HEK293 (cell line): ENCODE data around the gene DDX17.

Experiments used
- CTCF ChIA-PET: fragments of 350-600 bp; formaldehyde crosslinking; extraction: SDS; loops from one replicate; lab custom pipeline; 2021; ENCODE audit warnings: antibody characterized with exemption; lab: Yijun Ruan, JAX
- POLR2A ChIA-PET: fragments of 300-600 bp; formaldehyde crosslinking; extraction: SDS; loops from one replicate; lab custom pipeline; 2020; ENCODE audit warnings: antibody characterized with exemption, inconsistent platforms; lab: Yijun Ruan, JAX
- H3K27ac ChIP-seq: fragments of 200-500 bp; sonication (Bioruptor generic); 2 replicates; pipeline ENCODE4 v1.5.1; 2014; ENCODE audit warnings: low read depth, low read length, control low read depth, inconsistent platforms; ENCODE audit errors: extremely low read depth
- H3K36me3 ChIP-seq, 2 experiments: fragments of 200-500 bp in 1 of 2; sonication (Bioruptor generic) in 1 of 2; 1 replicate in 1 of 2; 2 replicates in 1 of 2; pipeline ENCODE4 v1.5.1; 2014 to 2017; ENCODE audit warnings: inconsistent platforms in 2 of 2, low read length in 2 of 2; ENCODE audit not compliant: control insufficient read depth in 2 of 2, insufficient read depth in 1 of 2
- H3K4me1 ChIP-seq: fragments of 200-500 bp; sonication (Bioruptor generic); 2 replicates; pipeline ENCODE4 v1.5.1; 2014; ENCODE audit warnings: mild to moderate bottlenecking, low read length, inconsistent platforms; ENCODE audit not compliant: control insufficient read depth, insufficient read depth
- H3K4me3 ChIP-seq: 2 replicates; pipeline ENCODE4 v1.5.1; 2011; ENCODE audit warnings: low read depth, mild to moderate bottlenecking, control low read depth, low read length, moderate library complexity
- H3K9me3 ChIP-seq: fragments of 200-500 bp; sonication (Bioruptor generic); 2 replicates; pipeline ENCODE4 v1.5.1; 2014; ENCODE audit warnings: low read depth, low read length, inconsistent platforms; ENCODE audit not compliant: control insufficient read depth, insufficient read depth
- BCL11A ChIP-seq: fragments of 450-650 bp; formaldehyde crosslinking; IDR thresholded peaks from 2 replicates; pipeline ENCODE4 v1.5.1; 2016; ENCODE audit warnings: low read depth, missing biosample characterization, missing genetic modification characterization
- EGR2 ChIP-seq: fragments of 450-650 bp; formaldehyde crosslinking; IDR thresholded peaks from 2 replicates; pipeline ENCODE4 v1.5.1; 2016; ENCODE audit warnings: low read depth, missing biosample characterization, missing genetic modification characterization
- GLI4 ChIP-seq: fragments of 450-650 bp; formaldehyde crosslinking; IDR thresholded peaks from 2 replicates; pipeline ENCODE4 v1.5.1; 2016; ENCODE audit warnings: missing biosample characterization, missing genetic modification characterization
- GLIS2 ChIP-seq: fragments of 450-650 bp; formaldehyde crosslinking; IDR thresholded peaks from 2 replicates; pipeline ENCODE4 v1.5.1; 2016; ENCODE audit warnings: missing biosample characterization, missing genetic modification characterization
- HOXD13 ChIP-seq: sonication (generic); formaldehyde crosslinking; IDR thresholded peaks from 2 replicates; pipeline ENCODE4 v1.8.0; 2022; ENCODE audit warnings: missing genetic modification reagents, borderline replicate concordance
- REPIN1 ChIP-seq: fragments of 450-650 bp; formaldehyde crosslinking; IDR thresholded peaks from 2 replicates; pipeline ENCODE4 v1.5.1; 2017; ENCODE audit warnings: missing biosample characterization, missing genetic modification characterization, low read depth
- SP7 ChIP-seq: fragments of 450-650 bp; formaldehyde crosslinking; IDR thresholded peaks from 2 replicates; pipeline ENCODE4 v1.5.1; 2016; ENCODE audit warnings: missing biosample characterization, missing genetic modification characterization
- YY1 ChIP-seq: fragments of 450-650 bp; formaldehyde crosslinking; IDR thresholded peaks from 2 replicates; pipeline ENCODE4 v1.5.1; 2018; ENCODE audit warnings: missing biosample characterization, missing genetic modification characterization
- ZBTB7A ChIP-seq: fragments of 450-650 bp; formaldehyde crosslinking; IDR thresholded peaks from 2 replicates; pipeline ENCODE4 v1.5.1; 2016; ENCODE audit warnings: low read depth, missing biosample characterization, missing genetic modification characterization
- ZBTB8A ChIP-seq: fragments of 450-650 bp; formaldehyde crosslinking; IDR thresholded peaks from 2 replicates; pipeline ENCODE4 v1.5.1; 2016; ENCODE audit warnings: missing biosample characterization, missing genetic modification characterization
- ZFHX2 ChIP-seq: fragments of 450-650 bp; formaldehyde crosslinking; conservative IDR thresholded peaks from 2 replicates; pipeline ENCODE4 v1.5.1; 2016; ENCODE audit warnings: missing biosample characterization, missing genetic modification characterization
- ZNF146 ChIP-seq: fragments of 450-650 bp; formaldehyde crosslinking; IDR thresholded peaks from 2 replicates; pipeline ENCODE4 v1.5.1; 2016; ENCODE audit warnings: missing biosample characterization, missing genetic modification characterization
- ZNF155 ChIP-seq: fragments of 450-650 bp; formaldehyde crosslinking; IDR thresholded peaks from 2 replicates; pipeline ENCODE4 v1.5.1; 2016; ENCODE audit warnings: missing biosample characterization, missing genetic modification characterization
- ZNF335 ChIP-seq: fragments of 450-650 bp; formaldehyde crosslinking; conservative IDR thresholded peaks from 2 replicates; pipeline ENCODE4 v1.5.1; 2016; ENCODE audit warnings: missing biosample characterization, missing genetic modification characterization
- ZNF416 ChIP-seq: fragments of 450-650 bp; formaldehyde crosslinking; IDR thresholded peaks from 2 replicates; pipeline ENCODE4 v1.5.1; 2016; ENCODE audit warnings: missing biosample characterization, missing genetic modification characterization
- ZNF600 ChIP-seq: fragments of 450-650 bp; formaldehyde crosslinking; IDR thresholded peaks from 2 replicates; pipeline ENCODE4 v1.5.1; 2016; ENCODE audit warnings: missing biosample characterization, missing genetic modification characterization
- ZNF670 ChIP-seq: fragments of 450-650 bp; formaldehyde crosslinking; IDR thresholded peaks from 2 replicates; pipeline ENCODE4 v1.5.1; 2016; ENCODE audit warnings: missing biosample characterization, missing genetic modification characterization, low read depth
- ZNF747 ChIP-seq: fragments of 450-650 bp; formaldehyde crosslinking; IDR thresholded peaks from 2 replicates; pipeline ENCODE4 v1.5.1; 2016; ENCODE audit warnings: missing biosample characterization, missing genetic modification characterization
- ZNF768 ChIP-seq: fragments of 450-650 bp; formaldehyde crosslinking; IDR thresholded peaks from 2 replicates; pipeline ENCODE4 v1.5.1; 2018; ENCODE audit warnings: missing biosample characterization, mild to moderate bottlenecking, missing genetic modification characterization
- TF ChIP-seq, protein P1 (sequence below): fragments of 450-650 bp; formaldehyde crosslinking; IDR thresholded peaks from 2 replicates; pipeline ENCODE4 v1.5.1; 2016; ENCODE audit warnings: missing biosample characterization, missing genetic modification characterization
- TF ChIP-seq, protein P2 (sequence below): fragments of 450-650 bp; formaldehyde crosslinking; conservative IDR thresholded peaks from 2 replicates; pipeline ENCODE4 v1.5.1; 2016; ENCODE audit warnings: low read depth, missing biosample characterization, missing genetic modification characterization
- TF ChIP-seq, protein P3 (sequence below): fragments of 450-650 bp; IDR thresholded peaks from 2 replicates; pipeline ENCODE4 v1.5.1; 2018; ENCODE audit warnings: missing biosample characterization, missing genetic modification characterization
- TF ChIP-seq, protein P4 (sequence below): fragments of 450-650 bp; formaldehyde crosslinking; IDR thresholded peaks from 2 replicates; pipeline ENCODE4 v1.5.1; 2016; ENCODE audit warnings: missing biosample characterization, missing genetic modification characterization
- TF ChIP-seq, protein P5 (sequence below): IDR thresholded peaks from 2 replicates; pipeline ENCODE4 v1.6.1; 2011; ENCODE audit warnings: mild to moderate bottlenecking, low read depth, low read length, borderline replicate concordance

The DDX17 gene

DNA sequence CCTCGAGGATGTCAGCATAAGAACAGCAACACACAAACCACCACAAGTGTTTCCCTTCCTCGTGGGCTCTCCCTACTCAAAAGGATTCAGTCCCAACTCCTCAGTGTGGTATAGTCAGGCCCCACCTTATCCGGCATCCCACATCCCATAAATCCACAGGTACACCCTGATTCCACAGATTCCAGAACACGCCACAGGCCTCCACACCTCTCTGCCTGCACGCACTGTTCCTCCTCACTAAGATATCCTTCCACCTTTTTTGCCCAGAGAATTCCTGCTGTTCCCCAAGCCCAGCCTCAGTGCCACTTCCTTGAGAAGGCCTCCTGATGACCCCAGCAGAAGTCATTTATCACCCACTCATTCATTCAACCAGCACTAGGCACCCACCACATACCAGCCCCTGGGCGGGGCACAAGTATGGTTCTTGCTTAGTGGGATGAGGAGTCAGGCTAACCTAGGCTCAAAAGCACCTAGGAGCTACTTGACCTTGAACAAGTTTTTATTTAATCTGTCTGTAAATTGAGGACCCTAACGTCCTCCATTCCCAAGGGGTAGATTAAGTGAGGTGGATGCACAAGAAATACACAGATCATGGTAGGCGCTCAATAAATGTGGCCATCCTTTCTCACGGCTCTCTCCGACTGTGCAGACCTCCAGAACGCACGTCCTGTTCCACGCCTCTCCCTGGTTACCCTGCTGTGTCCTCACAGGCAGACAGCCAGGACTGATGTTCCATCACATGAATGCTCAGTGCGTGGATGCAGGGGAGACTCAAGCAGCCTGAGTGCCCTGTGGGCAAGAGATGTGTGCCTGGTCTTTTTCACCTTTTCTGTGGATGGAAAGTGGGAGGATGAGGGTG, 49.0 kb downstream of the DDX17 start:
- Histone ChIP-seq H3K4me3 (no peak overlapping the region), H3K4me1 (no peaks in the 10 kb centered on the region), H3K27ac (no peak overlapping the region), H3K9me3 (no peaks in the 10 kb centered on the region), H3K36me3 (no peaks in the 10 kb centered on the region)
- ChIA-PET CTCF (no interaction called here), POLR2A (interaction anchor here (0.6 kb wide), 1 partner anchor 18 kb away, joined by 4 read pairs; no protein-coding TSS in a partner anchor)
- TF ChIP-seq ZFHX2 (peak; percentile 46), BCL11A (tag by site-specific recombination) (no peak), ZNF600 (tag by site-specific recombination) (peak; percentile 47; the same call in 1 of the 2 replicates), EGR2 (peak; percentile 67)

DNA sequence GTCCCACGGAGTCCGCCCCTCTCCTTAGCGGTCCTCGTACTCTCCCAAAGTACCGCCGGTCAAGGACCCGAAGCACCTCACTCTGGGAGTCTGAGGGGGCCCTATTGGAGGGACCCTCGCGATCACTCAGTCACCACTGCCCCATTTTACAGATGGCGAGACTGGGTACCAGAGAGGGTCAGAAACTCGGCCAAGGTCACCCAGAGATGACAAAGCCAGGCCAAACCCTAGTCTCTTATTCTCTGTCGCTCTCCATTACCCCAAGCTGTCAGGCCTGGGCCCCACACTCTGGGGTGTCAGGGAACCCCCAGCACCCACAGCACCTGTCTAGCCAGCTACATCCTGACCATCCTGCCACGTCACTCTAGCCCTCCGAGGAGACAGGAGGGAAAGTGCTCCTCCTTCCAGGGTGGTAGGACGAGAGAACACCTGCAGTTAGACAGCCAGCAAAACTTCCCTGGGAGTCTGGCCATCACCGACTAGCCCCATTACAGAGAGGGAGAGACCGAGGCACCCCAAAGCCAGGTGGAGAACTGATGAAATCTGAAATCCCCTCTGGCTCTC, 49.8 kb downstream of the DDX17 start:
- no peaks in the 10 kb centered on the region for H3K9me3 ChIP-seq
- CTCF ChIA-PET: no interaction called here
- no peaks in the 10 kb centered on the region for H3K36me3 ChIP-seq
- POLR2A ChIA-PET: interaction anchor here (0.7 kb wide), 2 partner anchors 264 to 391 kb away, joined by 3 read pairs; no protein-coding TSS in a partner anchor
- no peaks in the 10 kb centered on the region for H3K4me1 ChIP-seq
- H3K4me3 ChIP-seq: no peak overlapping the region
- no peak overlapping the region for H3K27ac ChIP-seq
- TF ChIP-seq, protein P1, sequence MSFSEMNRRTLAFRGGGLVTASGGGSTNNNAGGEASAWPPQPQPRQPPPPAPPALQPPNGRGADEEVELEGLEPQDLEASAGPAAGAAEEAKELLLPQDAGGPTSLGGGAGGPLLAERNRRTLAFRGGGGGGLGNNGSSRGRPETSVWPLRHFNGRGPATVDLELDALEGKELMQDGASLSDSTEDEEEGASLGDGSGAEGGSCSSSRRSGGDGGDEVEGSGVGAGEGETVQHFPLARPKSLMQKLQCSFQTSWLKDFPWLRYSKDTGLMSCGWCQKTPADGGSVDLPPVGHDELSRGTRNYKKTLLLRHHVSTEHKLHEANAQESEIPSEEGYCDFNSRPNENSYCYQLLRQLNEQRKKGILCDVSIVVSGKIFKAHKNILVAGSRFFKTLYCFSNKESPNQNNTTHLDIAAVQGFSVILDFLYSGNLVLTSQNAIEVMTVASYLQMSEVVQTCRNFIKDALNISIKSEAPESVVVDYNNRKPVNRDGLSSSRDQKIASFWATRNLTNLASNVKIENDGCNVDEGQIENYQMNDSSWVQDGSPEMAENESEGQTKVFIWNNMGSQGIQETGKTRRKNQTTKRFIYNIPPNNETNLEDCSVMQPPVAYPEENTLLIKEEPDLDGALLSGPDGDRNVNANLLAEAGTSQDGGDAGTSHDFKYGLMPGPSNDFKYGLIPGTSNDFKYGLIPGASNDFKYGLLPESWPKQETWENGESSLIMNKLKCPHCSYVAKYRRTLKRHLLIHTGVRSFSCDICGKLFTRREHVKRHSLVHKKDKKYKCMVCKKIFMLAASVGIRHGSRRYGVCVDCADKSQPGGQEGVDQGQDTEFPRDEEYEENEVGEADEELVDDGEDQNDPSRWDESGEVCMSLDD (tag by site-specific recombination): peak; percentile 69
- TF ChIP-seq, protein P2, sequence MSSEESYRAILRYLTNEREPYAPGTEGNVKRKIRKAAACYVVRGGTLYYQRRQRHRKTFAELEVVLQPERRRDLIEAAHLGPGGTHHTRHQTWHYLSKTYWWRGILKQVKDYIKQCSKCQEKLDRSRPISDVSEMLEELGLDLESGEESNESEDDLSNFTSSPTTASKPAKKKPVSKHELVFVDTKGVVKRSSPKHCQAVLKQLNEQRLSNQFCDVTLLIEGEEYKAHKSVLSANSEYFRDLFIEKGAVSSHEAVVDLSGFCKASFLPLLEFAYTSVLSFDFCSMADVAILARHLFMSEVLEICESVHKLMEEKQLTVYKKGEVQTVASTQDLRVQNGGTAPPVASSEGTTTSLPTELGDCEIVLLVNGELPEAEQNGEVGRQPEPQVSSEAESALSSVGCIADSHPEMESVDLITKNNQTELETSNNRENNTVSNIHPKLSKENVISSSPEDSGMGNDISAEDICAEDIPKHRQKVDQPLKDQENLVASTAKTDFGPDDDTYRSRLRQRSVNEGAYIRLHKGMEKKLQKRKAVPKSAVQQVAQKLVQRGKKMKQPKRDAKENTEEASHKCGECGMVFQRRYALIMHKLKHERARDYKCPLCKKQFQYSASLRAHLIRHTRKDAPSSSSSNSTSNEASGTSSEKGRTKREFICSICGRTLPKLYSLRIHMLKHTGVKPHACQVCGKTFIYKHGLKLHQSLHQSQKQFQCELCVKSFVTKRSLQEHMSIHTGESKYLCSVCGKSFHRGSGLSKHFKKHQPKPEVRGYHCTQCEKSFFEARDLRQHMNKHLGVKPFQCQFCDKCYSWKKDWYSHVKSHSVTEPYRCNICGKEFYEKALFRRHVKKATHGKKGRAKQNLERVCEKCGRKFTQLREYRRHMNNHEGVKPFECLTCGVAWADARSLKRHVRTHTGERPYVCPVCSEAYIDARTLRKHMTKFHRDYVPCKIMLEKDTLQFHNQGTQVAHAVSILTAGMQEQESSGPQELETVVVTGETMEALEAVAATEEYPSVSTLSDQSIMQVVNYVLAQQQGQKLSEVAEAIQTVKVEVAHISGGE (tag by site-specific recombination): no peak
- no peak for TF ChIP-seq ZBTB8A (tag by site-specific recombination)
- 0 out of 2 replicates have a peak, but pooled peaks have one; percentile 72 for TF ChIP-seq ZNF335 (tag by site-specific recombination)
- TF ChIP-seq SP7 (tag by site-specific recombination): 0 out of 2 replicates have a peak, but pooled peaks have one; percentile 34
- no peak for TF ChIP-seq ZNF670 (tag by site-specific recombination)
- no peak for TF ChIP-seq HOXD13 (CRISPR knock-in tag)
- TF ChIP-seq, protein P3, sequence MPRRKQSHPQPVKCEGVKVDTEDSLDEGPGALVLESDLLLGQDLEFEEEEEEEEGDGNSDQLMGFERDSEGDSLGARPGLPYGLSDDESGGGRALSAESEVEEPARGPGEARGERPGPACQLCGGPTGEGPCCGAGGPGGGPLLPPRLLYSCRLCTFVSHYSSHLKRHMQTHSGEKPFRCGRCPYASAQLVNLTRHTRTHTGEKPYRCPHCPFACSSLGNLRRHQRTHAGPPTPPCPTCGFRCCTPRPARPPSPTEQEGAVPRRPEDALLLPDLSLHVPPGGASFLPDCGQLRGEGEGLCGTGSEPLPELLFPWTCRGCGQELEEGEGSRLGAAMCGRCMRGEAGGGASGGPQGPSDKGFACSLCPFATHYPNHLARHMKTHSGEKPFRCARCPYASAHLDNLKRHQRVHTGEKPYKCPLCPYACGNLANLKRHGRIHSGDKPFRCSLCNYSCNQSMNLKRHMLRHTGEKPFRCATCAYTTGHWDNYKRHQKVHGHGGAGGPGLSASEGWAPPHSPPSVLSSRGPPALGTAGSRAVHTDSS (tag by site-specific recombination): 0 out of 2 replicates have a peak, but pooled peaks have one; percentile 1
- TF ChIP-seq YY1 (tag by site-specific recombination): no peak
- no peak for TF ChIP-seq ZNF768 (tag by site-specific recombination)
- TF ChIP-seq GLI4 (tag by site-specific recombination): no peak
- TF ChIP-seq ZBTB7A (tag by site-specific recombination): 0 out of 2 replicates have a peak, but pooled peaks have one; percentile 4
- TF ChIP-seq, protein P4, sequence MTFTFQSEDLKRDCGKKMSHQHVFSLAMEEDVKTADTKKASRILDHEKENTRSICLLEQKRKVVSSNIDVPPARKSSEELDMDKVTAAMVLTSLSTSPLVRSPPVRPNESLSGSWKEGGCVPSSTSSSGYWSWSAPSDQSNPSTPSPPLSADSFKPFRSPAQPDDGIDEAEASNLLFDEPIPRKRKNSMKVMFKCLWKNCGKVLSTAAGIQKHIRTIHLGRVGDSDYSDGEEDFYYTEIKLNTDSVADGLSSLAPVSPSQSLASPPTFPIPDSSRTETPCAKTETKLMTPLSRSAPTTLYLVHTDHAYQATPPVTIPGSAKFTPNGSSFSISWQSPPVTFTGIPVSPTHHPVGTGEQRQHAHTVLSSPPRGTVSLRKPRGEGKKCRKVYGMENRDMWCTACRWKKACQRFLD (tag by site-specific recombination): no peak
- TF ChIP-seq, protein P5, sequence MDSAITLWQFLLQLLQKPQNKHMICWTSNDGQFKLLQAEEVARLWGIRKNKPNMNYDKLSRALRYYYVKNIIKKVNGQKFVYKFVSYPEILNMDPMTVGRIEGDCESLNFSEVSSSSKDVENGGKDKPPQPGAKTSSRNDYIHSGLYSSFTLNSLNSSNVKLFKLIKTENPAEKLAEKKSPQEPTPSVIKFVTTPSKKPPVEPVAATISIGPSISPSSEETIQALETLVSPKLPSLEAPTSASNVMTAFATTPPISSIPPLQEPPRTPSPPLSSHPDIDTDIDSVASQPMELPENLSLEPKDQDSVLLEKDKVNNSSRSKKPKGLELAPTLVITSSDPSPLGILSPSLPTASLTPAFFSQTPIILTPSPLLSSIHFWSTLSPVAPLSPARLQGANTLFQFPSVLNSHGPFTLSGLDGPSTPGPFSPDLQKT: no peak
- peak; percentile 62 for TF ChIP-seq GLIS2 (tag by site-specific recombination)
- TF ChIP-seq REPIN1 (tag by site-specific recombination): no peak
- TF ChIP-seq ZNF155: no peak
- TF ChIP-seq ZNF146 (tag by site-specific recombination): no peak
- no peak for TF ChIP-seq ZNF747 (tag by site-specific recombination)
- no peak for TF ChIP-seq ZNF416 (tag by site-specific recombination)
